ENCODE measurements around the gene SCLY. TPM values are rescaled to one million over a fixed set of nuclear protein-coding genes. Genes with fewer than 3 reads are reported as not detected.

Gene SCLY
- total RNA-seq, 1 donor from 2014 or later, result 44.0 TPM

DNA sequence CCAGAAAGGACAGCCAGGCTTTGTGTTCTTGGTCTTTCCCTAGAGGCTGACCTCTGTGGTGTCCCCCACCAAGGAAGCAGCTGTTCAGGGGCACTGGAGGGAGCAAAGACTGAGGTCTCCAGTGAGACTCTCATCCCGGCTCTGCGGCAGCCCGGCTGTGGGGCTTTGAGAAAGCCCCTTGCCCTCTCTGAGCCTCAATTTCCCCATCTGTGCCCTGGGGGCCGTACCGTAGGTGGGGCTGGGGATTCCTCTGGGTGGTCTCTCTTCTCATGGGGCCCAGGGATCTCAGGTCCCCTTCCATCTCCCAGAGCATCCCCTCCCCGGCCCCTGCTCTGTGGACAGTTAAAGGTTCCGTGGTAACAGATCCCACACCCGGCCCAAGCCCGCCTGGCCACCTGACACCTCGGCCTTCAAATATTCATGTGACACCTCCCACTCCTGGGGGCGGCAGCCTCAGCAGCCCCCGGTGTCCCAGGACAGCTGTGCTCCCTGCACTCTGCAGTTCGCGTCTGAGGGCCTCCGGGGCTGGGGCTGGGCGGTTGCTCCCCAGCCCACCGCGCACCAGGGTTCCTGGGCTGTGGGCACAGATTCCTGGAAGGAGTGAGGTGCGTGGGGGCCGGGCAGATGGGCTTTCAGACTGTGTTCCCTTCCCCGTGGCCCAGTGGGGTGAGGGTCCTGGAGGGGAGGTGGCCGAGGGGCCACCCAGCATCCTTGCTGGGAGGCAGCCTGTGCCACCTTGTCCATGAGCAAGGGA, 62.6 kb downstream of the SCLY start:
- peak; percentile 16 for DNase-seq
- peaks cover 1% of the 10 kb centered on the region for H3K9me3 Mint-ChIP-seq (ENCODE audit: unreplicated experiment)
- H3K36me3 Mint-ChIP-seq (ENCODE audit: unreplicated experiment), result no peaks in the 10 kb centered on the region
- H3K27ac Mint-ChIP-seq (ENCODE audit: unreplicated experiment), result no peak overlapping the region
- H3K4me3 Mint-ChIP-seq (ENCODE audit: unreplicated experiment), result no peak overlapping the region
- peaks cover 6% of the 10 kb centered on the region for H3K27me3 Mint-ChIP-seq (ENCODE audit: unreplicated experiment)
- TF ChIP-seq, protein P1, sequence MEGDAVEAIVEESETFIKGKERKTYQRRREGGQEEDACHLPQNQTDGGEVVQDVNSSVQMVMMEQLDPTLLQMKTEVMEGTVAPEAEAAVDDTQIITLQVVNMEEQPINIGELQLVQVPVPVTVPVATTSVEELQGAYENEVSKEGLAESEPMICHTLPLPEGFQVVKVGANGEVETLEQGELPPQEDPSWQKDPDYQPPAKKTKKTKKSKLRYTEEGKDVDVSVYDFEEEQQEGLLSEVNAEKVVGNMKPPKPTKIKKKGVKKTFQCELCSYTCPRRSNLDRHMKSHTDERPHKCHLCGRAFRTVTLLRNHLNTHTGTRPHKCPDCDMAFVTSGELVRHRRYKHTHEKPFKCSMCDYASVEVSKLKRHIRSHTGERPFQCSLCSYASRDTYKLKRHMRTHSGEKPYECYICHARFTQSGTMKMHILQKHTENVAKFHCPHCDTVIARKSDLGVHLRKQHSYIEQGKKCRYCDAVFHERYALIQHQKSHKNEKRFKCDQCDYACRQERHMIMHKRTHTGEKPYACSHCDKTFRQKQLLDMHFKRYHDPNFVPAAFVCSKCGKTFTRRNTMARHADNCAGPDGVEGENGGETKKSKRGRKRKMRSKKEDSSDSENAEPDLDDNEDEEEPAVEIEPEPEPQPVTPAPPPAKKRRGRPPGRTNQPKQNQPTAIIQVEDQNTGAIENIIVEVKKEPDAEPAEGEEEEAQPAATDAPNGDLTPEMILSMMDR (IDR thresholded peaks at IDR 0.05; ENCODE audit: partially characterized antibody, unreplicated experiment), result no peak
- peaks cover 3% of the 10 kb centered on the region for H3K4me1 Mint-ChIP-seq (ENCODE audit: low read depth, unreplicated experiment)

DNA sequence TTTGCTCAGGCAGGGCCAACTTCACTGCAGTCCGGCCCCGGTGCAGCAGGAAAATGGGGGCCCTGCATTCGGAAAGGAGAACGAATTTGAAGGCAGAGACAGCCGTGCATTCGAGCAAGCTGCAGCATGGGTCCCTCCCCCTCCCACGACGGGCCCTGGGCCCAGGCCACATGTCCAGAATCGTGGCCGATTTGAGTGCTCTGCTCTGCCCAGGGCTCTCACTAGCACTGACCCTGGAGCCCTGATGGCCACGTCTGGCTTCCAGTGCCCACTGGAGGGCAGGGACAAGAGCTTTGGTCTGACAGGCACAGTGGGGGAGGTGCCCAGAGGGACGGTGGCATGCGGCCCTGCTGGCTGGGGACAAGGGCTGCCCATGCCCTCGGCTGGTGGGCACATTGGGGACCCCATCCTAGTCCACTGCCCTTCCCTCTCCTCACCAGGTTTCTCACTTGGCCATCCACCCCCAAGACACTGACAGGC, 63.2 kb downstream of the SCLY start:
- TF ChIP-seq, protein P1 (IDR thresholded peaks at IDR 0.05; ENCODE audit: partially characterized antibody, unreplicated experiment), result no peak
- Mint-ChIP-seq H3K4me3 (ENCODE audit: unreplicated experiment) (no peak overlapping the region), H3K9me3 (ENCODE audit: unreplicated experiment) (peaks cover 1% of the 10 kb centered on the region)

DNA sequence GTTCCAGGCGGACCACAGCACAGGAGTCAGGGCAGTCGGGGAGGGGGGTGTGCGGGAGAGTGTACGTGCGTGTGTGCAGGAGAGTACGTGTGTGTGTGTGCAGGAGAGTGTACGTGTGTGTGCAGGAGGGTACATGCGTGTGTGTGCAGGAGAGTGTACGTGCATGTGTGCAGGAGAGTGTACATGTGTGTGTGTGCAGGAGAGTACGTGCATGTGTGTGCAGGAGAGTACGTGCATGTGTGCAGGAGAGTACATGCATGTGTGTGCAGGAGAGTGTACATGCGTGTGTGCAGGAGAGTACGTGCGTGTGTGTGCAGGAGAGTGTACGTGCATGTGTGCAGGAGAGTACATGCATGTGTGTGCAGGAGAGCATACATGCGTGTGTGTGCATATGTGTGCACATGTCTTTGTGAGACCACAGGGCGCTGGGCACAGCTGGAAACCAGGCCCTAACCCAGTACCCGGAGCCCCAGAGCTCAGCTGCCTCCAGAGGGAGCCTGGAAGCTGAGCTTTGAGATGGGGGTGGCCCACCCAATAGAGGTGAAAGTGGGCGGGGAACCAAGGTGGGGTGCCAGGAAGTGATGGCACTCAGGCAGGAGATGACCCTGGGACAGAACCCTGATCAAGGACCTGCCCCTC, 63.8 kb downstream of the SCLY start:
- Mint-ChIP-seq H3K9me3 (ENCODE audit: unreplicated experiment) (peaks cover 1% of the 10 kb centered on the region), H3K27ac (ENCODE audit: unreplicated experiment) (no peak overlapping the region), H3K4me3 (ENCODE audit: unreplicated experiment) (no peak overlapping the region), H3K36me3 (ENCODE audit: unreplicated experiment) (no peaks in the 10 kb centered on the region), H3K27me3 (ENCODE audit: unreplicated experiment) (peaks cover 6% of the 10 kb centered on the region), H3K4me1 (ENCODE audit: low read depth, unreplicated experiment) (peaks cover 3% of the 10 kb centered on the region)
- TF ChIP-seq, protein P1 (IDR thresholded peaks at IDR 0.05; ENCODE audit: partially characterized antibody, unreplicated experiment), result no peak
- DNase-seq, result peak; percentile 17

More for the DNA sequence above, 63.2 kb downstream of the SCLY start:
- Mint-ChIP-seq H3K36me3 (ENCODE audit: unreplicated experiment) (no peaks in the 10 kb centered on the region), H3K4me1 (ENCODE audit: low read depth, unreplicated experiment) (peaks cover 3% of the 10 kb centered on the region), H3K27ac (ENCODE audit: unreplicated experiment) (no peak overlapping the region), H3K27me3 (ENCODE audit: unreplicated experiment) (peaks cover 6% of the 10 kb centered on the region)
- peak; percentile 18 for DNase-seq

DNA sequence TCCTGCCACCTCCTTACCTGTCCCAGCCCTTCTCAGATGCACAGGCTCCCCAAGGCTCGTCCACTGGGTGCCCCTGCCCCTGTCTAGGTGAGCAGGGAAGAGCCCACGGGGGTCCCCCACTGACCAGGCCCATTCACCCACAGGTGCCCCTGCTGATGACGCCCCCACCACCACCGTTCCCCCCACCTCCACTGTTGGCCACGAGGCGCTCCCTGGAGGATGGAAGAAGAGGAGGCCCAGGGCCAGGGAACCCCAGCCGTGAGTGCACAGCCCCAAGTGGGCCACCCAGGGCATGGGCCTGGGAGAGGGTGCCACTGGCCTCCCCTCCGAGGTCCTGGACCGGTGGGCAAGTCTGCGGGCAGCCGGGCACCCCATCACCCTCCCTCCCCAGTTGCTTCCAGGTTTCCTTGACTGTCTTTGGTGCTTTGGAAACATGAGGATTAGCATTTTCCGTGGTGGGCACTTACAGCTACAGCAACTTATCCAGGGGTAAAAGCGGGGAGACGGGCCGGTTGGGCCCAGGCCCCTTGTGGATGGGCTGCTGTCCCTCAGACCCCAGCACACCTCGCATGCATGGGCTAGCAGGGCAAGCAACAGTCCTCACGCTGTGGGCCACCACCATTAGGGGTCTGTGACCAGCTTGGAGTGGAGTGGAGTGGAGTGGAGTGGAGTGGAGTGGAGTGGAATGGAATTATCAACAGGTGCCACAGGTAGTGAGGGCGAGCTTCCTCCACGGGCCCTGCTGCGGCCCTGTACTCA, 64.5 kb downstream of the SCLY start:
- Mint-ChIP-seq H3K4me1 (ENCODE audit: low read depth, unreplicated experiment) (peaks cover 3% of the 10 kb centered on the region), H3K36me3 (ENCODE audit: unreplicated experiment) (no peaks in the 10 kb centered on the region), H3K9me3 (ENCODE audit: unreplicated experiment) (peaks cover 1% of the 10 kb centered on the region), H3K27ac (ENCODE audit: unreplicated experiment) (no peak overlapping the region), H3K4me3 (ENCODE audit: unreplicated experiment) (no peak overlapping the region), H3K27me3 (ENCODE audit: unreplicated experiment) (peaks cover 6% of the 10 kb centered on the region)
- DNase-seq, result peak; percentile 14
- TF ChIP-seq, protein P1 (IDR thresholded peaks at IDR 0.05; ENCODE audit: partially characterized antibody, unreplicated experiment), result no peak

Measured in glutamatergic neuron (in vitro differentiated cells).